Ovary (tissue), 3 donors: ENCODE data around the gene SMCO4.

ENCODE experiments used
- CTCF ChIP-seq, 3 donors: fragments of 450-650 bp in 2 of 3; fragments of 200-600 bp in 1 of 3; IDR thresholded peaks; one replicate each; pipeline versions ENCODE4 v1.5.1 to v1.8.0; 2016 to 2022; ENCODE audit warnings: antibody characterized with exemption in 3 of 3, mild to moderate bottlenecking in 1 of 3
- POLR2A ChIP-seq: fragments of 450-650 bp; IDR thresholded peaks from one replicate; pipeline ENCODE4 v1.6.1; 2017; ENCODE audit warnings: antibody characterized with exemption, mild to moderate bottlenecking, moderate library complexity
- donor health status: DM: no; HTN: no; CAD: no.

GRCh38 chr11:93563857-93564256 is 20.7 kb upstream of the SMCO4 start:
- no peak for TF ChIP-seq POLR2A
- TF ChIP-seq CTCF (IDR thresholded peaks at IDR 0.05), result no peak
